Upper lobe of left lung (tissue), 6 donors: ENCODE results near the gene IDUA. TPM values are rescaled to one million over a fixed set of nuclear protein-coding genes. Genes with fewer than 3 reads are reported as not detected.

ENCODE experiments used
- ATAC-seq, 2 donors: fragments of 200-7000 bp; cut with Tn5 transposase; one replicate each; pipeline ENCODE4 v1.9.1; 2022; ENCODE audit warnings: mild to moderate bottlenecking in 2 of 2, moderate library complexity in 2 of 2; ENCODE audit not compliant: low FRiP score in 2 of 2
- DNase-seq, 2 donors: peaks; one replicate each; pipeline ENCODE4 v3.0.0-alpha.2; 2019 to 2020
- H3K27ac ChIP-seq, 4 donors: fragments of 200-600 bp; sonication (generic); one replicate each; pipeline ENCODE4 v1.5.1; 2016 to 2019
- H3K27me3 ChIP-seq, 4 donors: fragments of 200-600 bp; sonication (generic); one replicate each; pipeline ENCODE4 v1.5.1; 2017 to 2019
- H3K36me3 ChIP-seq, 4 donors: fragments of 200-600 bp; sonication (generic); one replicate each; pipeline ENCODE4 v1.5.1; 2016 to 2019
- H3K4me1 ChIP-seq, 4 donors: fragments of 200-600 bp; sonication (generic); one replicate each; pipeline ENCODE4 v1.5.1; 2018 to 2019
- H3K4me3 ChIP-seq, 4 donors: fragments of 200-600 bp; sonication (generic); one replicate each; pipeline ENCODE4 v1.5.1; 2017 to 2019; ENCODE audit warnings: mild to moderate bottlenecking in 2 of 4, moderate library complexity in 1 of 4
- H3K9me3 ChIP-seq, 4 donors: fragments of 200-600 bp; sonication (generic); one replicate each; pipeline ENCODE4 v1.5.1; 2018 to 2019
- CTCF ChIP-seq, 6 experiments: fragments of 450-650 bp in 4 of 6; fragments of 200-600 bp in 2 of 6; sonication (generic) in 2 of 6; IDR thresholded peaks; one replicate each; pipeline ENCODE4 v1.5.1; 2016 to 2019; ENCODE audit warnings: antibody characterized with exemption in 6 of 6
- EP300 ChIP-seq, 4 donors: sonication (generic); formaldehyde crosslinking; IDR thresholded peaks; one replicate each; pipeline ENCODE4 v1.5.1; 2017; ENCODE audit warnings: antibody characterized with exemption in 4 of 4, control low read depth in 2 of 4
- POLR2A ChIP-seq, 4 donors: fragments of 450-650 bp; IDR thresholded peaks; one replicate each; pipeline ENCODE4 v1.5.1; 2016 to 2017; ENCODE audit warnings: antibody characterized with exemption in 4 of 4, mild to moderate bottlenecking in 2 of 4
- POLR2AphosphoS5 ChIP-seq, 2 donors: sonication (generic); formaldehyde crosslinking; IDR thresholded peaks; one replicate each; pipeline ENCODE4 v1.5.1; 2017; ENCODE audit warnings: antibody characterized with exemption in 2 of 2
- WGBS, 2 donors: methylation state at CpG; one replicate each; pipeline ENCODE4 v1.1.5; 2017 to 2018; 5-methylcytosine and 5-hydroxymethylcytosine counted together
- total RNA-seq, 6 donors: library from RNA; depleted of rRNA in 4 of 6; stranded (reverse); fragments of >200 nt in 4 of 6; gene quantifications; one replicate each; pipeline versions ENCODE4 v1.1.0 to v1.2.1, GENCODE V29; 2016 to 2021
- donor health status: DM: no; HTN: no; CAD: no; lungs with moderate emphysema.
- donor health status: DM: no; HTN: yes; CAD: no; lungs with severe emphysema.

Gene IDUA
- total RNA-seq, 6 donors from 2014 or later = 13.5 to 152 (median 55.9) TPM

- Histone ChIP-seq H3K4me3 (no peak overlapping the region), H3K9me3 (no peaks in the 10 kb centered on the region), H3K36me3 (no peaks in the 10 kb centered on the region), H3K27ac (no peak overlapping the region), H3K4me1 (peaks cover 0 to 11% (median 9%) of the 10 kb centered on the region in 4 donors), H3K27me3 (peaks cover 0 to 8% (median 0%) of the 10 kb centered on the region in 4 donors)
- ATAC-seq (no peak), DNase-seq (peak in 1 of 2 donors; percentile 72)
- TF ChIP-seq CTCF (IDR thresholded peaks at IDR 0.05) = no peak
- 67 to 72% methylated on average over 2 to 8 of the region's 8 CpGs for WGBS, 2 donors
Observed at GRCh38 chr4:1031346-1031745, 44.5 kb downstream of the IDUA start.

DNA sequence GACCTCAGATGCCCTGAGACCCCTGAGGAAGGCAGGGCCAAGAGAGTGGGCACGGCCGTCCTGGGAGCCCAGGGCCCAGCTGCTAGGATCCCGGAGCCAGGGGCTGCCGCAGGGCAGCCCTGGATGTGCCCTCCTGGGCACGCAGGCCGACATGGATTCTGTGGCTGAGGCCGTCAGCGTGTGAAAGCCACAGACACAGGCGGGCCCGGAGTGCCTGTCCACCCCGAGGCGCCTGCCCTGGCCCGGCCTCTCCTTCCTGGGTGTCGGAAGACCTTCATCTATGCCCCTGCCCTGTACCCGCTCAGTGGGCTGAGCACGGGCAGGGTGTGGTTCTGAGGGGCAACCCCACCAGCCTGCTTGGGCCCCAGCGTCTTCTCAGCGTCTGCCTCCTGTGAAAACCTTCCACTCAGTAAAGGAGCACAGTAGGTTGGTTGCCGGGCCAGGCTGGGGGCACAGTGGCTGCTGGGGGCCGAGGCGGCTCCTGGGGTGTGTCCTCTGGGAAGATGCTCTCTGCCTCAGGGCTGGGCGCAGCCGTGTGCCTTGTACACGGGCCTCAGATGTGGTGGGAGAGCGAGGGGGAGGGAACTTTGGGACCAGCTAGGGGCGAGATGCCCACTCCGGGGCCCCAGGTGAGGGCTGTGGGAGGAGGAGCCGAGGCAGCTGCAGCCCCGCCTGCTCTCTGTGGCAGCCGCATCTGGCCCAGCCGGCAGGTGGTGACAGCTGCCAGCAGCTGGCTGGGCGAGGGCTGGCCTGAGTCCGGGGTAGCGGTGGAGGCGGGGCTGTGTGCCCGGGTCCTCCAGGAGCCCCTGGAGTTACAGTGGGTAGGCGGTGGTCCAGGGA lies 45.3 kb downstream of the IDUA start:
- no peak overlapping the region for H3K27ac ChIP-seq
- TF ChIP-seq POLR2AphosphoS5 (IDR thresholded peaks at IDR 0.05) (no peak), POLR2A (IDR thresholded peaks at IDR 0.05) (no peak), CTCF (IDR thresholded peaks at IDR 0.05) (no peak), EP300 (IDR thresholded peaks at IDR 0.05) (no peak)
- peaks cover 0 to 11% (median 9%) of the 10 kb centered on the region in 4 donors for H3K4me1 ChIP-seq
- H3K27me3 ChIP-seq = peaks cover 0 to 8% (median 0%) of the 10 kb centered on the region in 4 donors
- ATAC-seq (no peak), DNase-seq (peak in 1 of 2 donors; percentile 81)
- 50 to 61% methylated on average over 18 to 36 of the region's 37 CpGs for WGBS, 2 donors
- no peak overlapping the region for H3K4me3 ChIP-seq
- H3K36me3 ChIP-seq = no peaks in the 10 kb centered on the region
- no peaks in the 10 kb centered on the region for H3K9me3 ChIP-seq

- no peak for ATAC-seq
- 80 to 82% methylated on average over 1 to 9 of the region's 10 CpGs for WGBS, 2 donors
- no peak overlapping the region for H3K27ac ChIP-seq
- DNase-seq = peak in 1 of 2 donors; percentile 66
- H3K27me3 ChIP-seq = peaks cover 0 to 8% (median 0%) of the 10 kb centered on the region in 4 donors
- peaks cover 0 to 11% (median 9%) of the 10 kb centered on the region in 4 donors for H3K4me1 ChIP-seq
- H3K36me3 ChIP-seq = no peaks in the 10 kb centered on the region
- no peak for TF ChIP-seq CTCF (IDR thresholded peaks at IDR 0.05)
- no peak for TF ChIP-seq EP300 (IDR thresholded peaks at IDR 0.05)
- no peak for TF ChIP-seq POLR2AphosphoS5 (IDR thresholded peaks at IDR 0.05)
- no peak for TF ChIP-seq POLR2A (IDR thresholded peaks at IDR 0.05)
- H3K9me3 ChIP-seq = no peaks in the 10 kb centered on the region
- H3K4me3 ChIP-seq = no peak overlapping the region
Observed at GRCh38 chr4:1032861-1033260, 46.0 kb downstream of the IDUA start.

DNA sequence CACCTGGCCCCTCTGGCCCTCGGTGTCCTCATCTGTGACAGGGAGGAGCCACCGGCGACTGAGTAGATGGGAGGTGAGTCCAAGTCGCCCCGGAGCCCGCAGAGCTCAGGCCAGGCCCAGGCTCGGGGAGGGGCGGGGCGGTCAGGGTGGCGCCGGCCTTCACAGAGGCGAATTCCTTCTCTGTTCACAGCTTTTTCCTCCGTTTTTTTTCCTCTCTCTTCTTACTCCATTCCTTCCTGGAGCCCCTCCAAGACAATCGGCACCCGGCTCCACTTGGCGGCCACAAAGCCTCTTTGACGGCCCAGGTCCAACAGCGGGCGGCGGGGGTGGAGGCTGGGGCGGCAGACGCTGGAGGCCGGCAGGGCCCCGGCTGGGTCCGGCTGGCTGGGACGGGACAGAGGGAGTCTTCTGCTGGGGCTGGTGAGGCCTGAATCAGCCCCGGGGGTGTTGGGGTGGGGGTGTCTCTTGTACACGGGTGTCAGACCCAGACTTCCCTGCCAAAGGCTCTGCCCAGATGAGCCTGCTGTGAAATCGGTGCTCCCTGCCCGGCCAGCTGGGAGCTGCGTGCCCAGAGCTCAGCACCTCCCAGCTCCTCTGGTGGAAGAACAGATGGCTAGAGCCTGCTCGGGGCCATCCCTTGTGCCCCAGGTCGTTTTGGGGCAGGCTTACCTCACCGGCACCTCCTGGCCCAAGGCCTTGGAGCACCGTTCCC lies 47.2 kb downstream of the IDUA start:
- Histone ChIP-seq H3K27me3 (peaks cover 0 to 3% (median 0%) of the 10 kb centered on the region in 4 donors), H3K36me3 (no peaks in the 10 kb centered on the region), H3K4me3 (peak overlapping the region in 3 of 4 donors; percentile 3 to 17 (median 13)), H3K9me3 (no peaks in the 10 kb centered on the region), H3K27ac (peak overlapping the region in 1 of 4 donors; percentile 45), H3K4me1 (peaks cover 0 to 11% (median 9%) of the 10 kb centered on the region in 4 donors)
- TF ChIP-seq POLR2AphosphoS5 (IDR thresholded peaks at IDR 0.05) (no peak), CTCF (IDR thresholded peaks at IDR 0.05) (no peak), EP300 (IDR thresholded peaks at IDR 0.05) (no peak), POLR2A (IDR thresholded peaks at IDR 0.05) (no peak)
- DNase-seq (no peak), ATAC-seq (peak in 1 of 2 donors; percentile 67)
- WGBS, 2 donors = 44 to 64% methylated on average over 28 to 33 of the region's 35 CpGs
